ENCODE results near the gene GLRA3.

Gene GLRA3

GRCh38 chr4:174810834-174811233 is 18.2 kb downstream of the GLRA3 start:
- TF ChIP-seq CEBPB (IDR thresholded peaks at IDR 0.05) (no peak), FOXM1 (IDR thresholded peaks at IDR 0.05; ENCODE audit: borderline replicate concordance, low read depth) (no peak), EP300 (IDR thresholded peaks at IDR 0.05; ENCODE audit: borderline replicate concordance) (no peak), CREB1 (IDR thresholded peaks at IDR 0.05; ENCODE audit: low read depth) (no peak), RAD21 (IDR thresholded peaks at IDR 0.05; ENCODE audit: low read depth) (no peak), NFIC (IDR thresholded peaks at IDR 0.05) (no peak), EGR1 (IDR thresholded peaks at IDR 0.05) (no peak), ZBTB7A (IDR thresholded peaks at IDR 0.05; ENCODE audit: low read depth) (no peak), TEAD4 (IDR thresholded peaks at IDR 0.05) (no peak), TCF12 (IDR thresholded peaks at IDR 0.05; ENCODE audit: low read depth) (no peak), TAF1 (IDR thresholded peaks at IDR 0.05; ENCODE audit: low read depth) (no peak), YY1 (IDR thresholded peaks at IDR 0.05; ENCODE audit: low read depth) (no peak)
- TF ChIP-seq, protein P1, sequence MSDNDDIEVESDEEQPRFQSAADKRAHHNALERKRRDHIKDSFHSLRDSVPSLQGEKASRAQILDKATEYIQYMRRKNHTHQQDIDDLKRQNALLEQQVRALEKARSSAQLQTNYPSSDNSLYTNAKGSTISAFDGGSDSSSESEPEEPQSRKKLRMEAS (IDR thresholded peaks at IDR 0.05) = no peak
- TF ChIP-seq, protein P2, sequence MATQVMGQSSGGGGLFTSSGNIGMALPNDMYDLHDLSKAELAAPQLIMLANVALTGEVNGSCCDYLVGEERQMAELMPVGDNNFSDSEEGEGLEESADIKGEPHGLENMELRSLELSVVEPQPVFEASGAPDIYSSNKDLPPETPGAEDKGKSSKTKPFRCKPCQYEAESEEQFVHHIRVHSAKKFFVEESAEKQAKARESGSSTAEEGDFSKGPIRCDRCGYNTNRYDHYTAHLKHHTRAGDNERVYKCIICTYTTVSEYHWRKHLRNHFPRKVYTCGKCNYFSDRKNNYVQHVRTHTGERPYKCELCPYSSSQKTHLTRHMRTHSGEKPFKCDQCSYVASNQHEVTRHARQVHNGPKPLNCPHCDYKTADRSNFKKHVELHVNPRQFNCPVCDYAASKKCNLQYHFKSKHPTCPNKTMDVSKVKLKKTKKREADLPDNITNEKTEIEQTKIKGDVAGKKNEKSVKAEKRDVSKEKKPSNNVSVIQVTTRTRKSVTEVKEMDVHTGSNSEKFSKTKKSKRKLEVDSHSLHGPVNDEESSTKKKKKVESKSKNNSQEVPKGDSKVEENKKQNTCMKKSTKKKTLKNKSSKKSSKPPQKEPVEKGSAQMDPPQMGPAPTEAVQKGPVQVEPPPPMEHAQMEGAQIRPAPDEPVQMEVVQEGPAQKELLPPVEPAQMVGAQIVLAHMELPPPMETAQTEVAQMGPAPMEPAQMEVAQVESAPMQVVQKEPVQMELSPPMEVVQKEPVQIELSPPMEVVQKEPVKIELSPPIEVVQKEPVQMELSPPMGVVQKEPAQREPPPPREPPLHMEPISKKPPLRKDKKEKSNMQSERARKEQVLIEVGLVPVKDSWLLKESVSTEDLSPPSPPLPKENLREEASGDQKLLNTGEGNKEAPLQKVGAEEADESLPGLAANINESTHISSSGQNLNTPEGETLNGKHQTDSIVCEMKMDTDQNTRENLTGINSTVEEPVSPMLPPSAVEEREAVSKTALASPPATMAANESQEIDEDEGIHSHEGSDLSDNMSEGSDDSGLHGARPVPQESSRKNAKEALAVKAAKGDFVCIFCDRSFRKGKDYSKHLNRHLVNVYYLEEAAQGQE (IDR thresholded peaks at IDR 0.05; ENCODE audit: low read depth) = no peak
- TF ChIP-seq, protein P3, sequence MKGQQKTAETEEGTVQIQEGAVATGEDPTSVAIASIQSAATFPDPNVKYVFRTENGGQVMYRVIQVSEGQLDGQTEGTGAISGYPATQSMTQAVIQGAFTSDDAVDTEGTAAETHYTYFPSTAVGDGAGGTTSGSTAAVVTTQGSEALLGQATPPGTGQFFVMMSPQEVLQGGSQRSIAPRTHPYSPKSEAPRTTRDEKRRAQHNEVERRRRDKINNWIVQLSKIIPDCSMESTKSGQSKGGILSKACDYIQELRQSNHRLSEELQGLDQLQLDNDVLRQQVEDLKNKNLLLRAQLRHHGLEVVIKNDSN (IDR thresholded peaks at IDR 0.05) = no peak

DNA sequence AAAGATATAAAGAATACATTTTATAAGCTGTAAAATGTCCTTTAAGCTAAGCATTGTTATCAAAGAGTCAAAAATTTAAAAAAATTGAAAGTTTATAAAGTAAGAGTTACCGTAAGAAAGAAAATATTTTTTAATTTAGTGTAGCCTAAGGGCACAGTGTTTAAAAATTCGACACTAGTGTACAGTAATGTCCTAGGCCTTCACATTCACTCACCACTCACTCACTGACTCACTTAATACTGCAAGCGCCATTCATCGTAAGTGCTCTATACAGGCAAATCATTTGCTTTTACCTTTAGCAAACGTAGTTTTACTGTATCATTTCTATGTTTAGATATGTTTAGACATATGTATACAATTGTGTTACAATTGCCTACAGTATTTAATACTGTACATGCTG is 20.2 kb downstream of the GLRA3 start:
- TF ChIP-seq TAF1 (IDR thresholded peaks at IDR 0.05; ENCODE audit: low read depth) = no peak
- TF ChIP-seq, protein P3 (IDR thresholded peaks at IDR 0.05) = no peak
- TF ChIP-seq, protein P2 (IDR thresholded peaks at IDR 0.05; ENCODE audit: low read depth) = no peak
- no peak for TF ChIP-seq TCF12 (IDR thresholded peaks at IDR 0.05; ENCODE audit: low read depth)

- no peak for TF ChIP-seq TAF1 (IDR thresholded peaks at IDR 0.05; ENCODE audit: low read depth)
- no peak for TF ChIP-seq FOXM1 (IDR thresholded peaks at IDR 0.05; ENCODE audit: borderline replicate concordance, low read depth)
- TF ChIP-seq YY1 (IDR thresholded peaks at IDR 0.05; ENCODE audit: low read depth) = no peak
- no peak for TF ChIP-seq TCF12 (IDR thresholded peaks at IDR 0.05; ENCODE audit: low read depth)
- TF ChIP-seq, protein P1 (IDR thresholded peaks at IDR 0.05) = no peak
- no peak for TF ChIP-seq TEAD4 (IDR thresholded peaks at IDR 0.05)
- TF ChIP-seq, protein P3 (IDR thresholded peaks at IDR 0.05) = no peak
- TF ChIP-seq CREB1 (IDR thresholded peaks at IDR 0.05; ENCODE audit: low read depth) = no peak
- no peak for TF ChIP-seq EGR1 (IDR thresholded peaks at IDR 0.05)
- TF ChIP-seq, protein P2 (IDR thresholded peaks at IDR 0.05; ENCODE audit: low read depth) = no peak
- no peak for TF ChIP-seq RAD21 (IDR thresholded peaks at IDR 0.05; ENCODE audit: low read depth)
- TF ChIP-seq NFIC (IDR thresholded peaks at IDR 0.05) = no peak
- TF ChIP-seq EP300 (IDR thresholded peaks at IDR 0.05; ENCODE audit: borderline replicate concordance) = no peak
- TF ChIP-seq CEBPB (IDR thresholded peaks at IDR 0.05) = no peak
- TF ChIP-seq ZBTB7A (IDR thresholded peaks at IDR 0.05; ENCODE audit: low read depth) = no peak
Observed at GRCh38 chr4:174808119-174808518, 20.9 kb downstream of the GLRA3 start.

GRCh38 chr4:174805746-174806145 is 23.3 kb downstream of the GLRA3 start:
- no peak for TF ChIP-seq CREB1 (IDR thresholded peaks at IDR 0.05; ENCODE audit: low read depth)
- TF ChIP-seq, protein P2 (IDR thresholded peaks at IDR 0.05; ENCODE audit: low read depth) = no peak
- no peak for TF ChIP-seq TEAD4 (IDR thresholded peaks at IDR 0.05)
- TF ChIP-seq TCF12 (IDR thresholded peaks at IDR 0.05; ENCODE audit: low read depth) = no peak
- TF ChIP-seq EP300 (IDR thresholded peaks at IDR 0.05; ENCODE audit: borderline replicate concordance) = no peak
- TF ChIP-seq ZBTB7A (IDR thresholded peaks at IDR 0.05; ENCODE audit: low read depth) = no peak
- TF ChIP-seq, protein P1 (IDR thresholded peaks at IDR 0.05) = no peak
- no peak for TF ChIP-seq YY1 (IDR thresholded peaks at IDR 0.05; ENCODE audit: low read depth)
- TF ChIP-seq NFIC (IDR thresholded peaks at IDR 0.05) = no peak
- TF ChIP-seq TAF1 (IDR thresholded peaks at IDR 0.05; ENCODE audit: low read depth) = no peak
- TF ChIP-seq FOXM1 (IDR thresholded peaks at IDR 0.05; ENCODE audit: borderline replicate concordance, low read depth) = no peak
- no peak for TF ChIP-seq CEBPB (IDR thresholded peaks at IDR 0.05)
- TF ChIP-seq, protein P3 (IDR thresholded peaks at IDR 0.05) = no peak
- no peak for TF ChIP-seq RAD21 (IDR thresholded peaks at IDR 0.05; ENCODE audit: low read depth)
- no peak for TF ChIP-seq EGR1 (IDR thresholded peaks at IDR 0.05)

All from Ishikawa (cell line).